Measurements from ENCODE around the gene ATOSB. TPM values are rescaled to one million over a fixed set of nuclear protein-coding genes. Genes with fewer than 3 reads are reported as not detected.
A peak's percentile ranks its signal among the peaks of the same experiment; 100 is the strongest.

Gene ATOSB
- total RNA-seq, 4 donors from 2014 or later = 13.0 to 28.9 (median 24.2) TPM

GRCh38 chr9:35111001-35111933 lies 4.4 kb downstream of the ATOSB start:
- H3K36me3 ChIP-seq = peaks cover 0 to 23% of the 10 kb centered on the region in 2 donors
- H3K27me3 ChIP-seq = no peaks in the 10 kb centered on the region
- DNase-seq (peak; percentile 98 to 99), ATAC-seq (peak; percentile 80 to 83)
- H3K9me3 ChIP-seq = no peaks in the 10 kb centered on the region
- H3K27ac ChIP-seq = peak overlapping the region; percentile 91 to 96 (median 94)
- TF ChIP-seq POLR2A (IDR thresholded peaks at IDR 0.05) = peak; percentile 95
- TF ChIP-seq CTCF (IDR thresholded peaks at IDR 0.05 in 4 of 5, conservative IDR thresholded peaks at IDR 0.05 in 1 of 5) = no peak
- intact Hi-C loops (cut with DNase I; ENCODE audit: low total_unique reads) = loop anchor here (1.0 to 10.0 kb wide), 4 partner anchors 119 to 704 kb away; partner anchors contain the start of genes DNAI1, FAM219A, HINT2 and SPAG8
- peaks cover 26 to 38% of the 10 kb centered on the region in 2 donors for H3K4me1 ChIP-seq
- in situ Hi-C loops (cut with MboI; ENCODE audit: low sequenced_read_pairs in 4 of 4) = loop anchor here in 2 of 4 donors (10.0 to 25.0 kb wide), 2 partner anchors 444 to 451 kb away; a partner anchor contains a TSS
- H3K4me3 ChIP-seq = peak overlapping the region; percentile 75 to 91 (median 86)

GRCh38 chr9:35110327-35110761 lies 5.3 kb downstream of the ATOSB start:
- TF ChIP-seq POLR2A (IDR thresholded peaks at IDR 0.05) (no peak), CTCF (IDR thresholded peaks at IDR 0.05 in 4 of 5, conservative IDR thresholded peaks at IDR 0.05 in 1 of 5) (no peak)
- in situ Hi-C loops (cut with MboI; ENCODE audit: low sequenced_read_pairs in 4 of 4) = loop anchor here in 2 of 4 donors (10.0 to 25.0 kb wide), 2 partner anchors 444 to 452 kb away; a partner anchor contains a TSS
- H3K36me3 ChIP-seq = peaks cover 0 to 32% of the 10 kb centered on the region in 2 donors
- H3K4me3 ChIP-seq = peak overlapping the region; percentile 75 to 91 (median 86)
- peak overlapping the region; percentile 91 to 96 (median 94) for H3K27ac ChIP-seq
- H3K4me1 ChIP-seq = peaks cover 25 to 36% of the 10 kb centered on the region in 2 donors
- ATAC-seq = peak in 1 of 2 donors; percentile 5
- no peaks in the 10 kb centered on the region for H3K9me3 ChIP-seq
- DNase-seq = peak in 1 of 2 donors; percentile 59
- intact Hi-C loops (cut with DNase I; ENCODE audit: low total_unique reads) = loop anchor here (10.0 kb wide), 3 partner anchors 254 to 704 kb away; partner anchors contain the start of genes DNAI1, FAM219A, HINT2 and SPAG8
- no peaks in the 10 kb centered on the region for H3K27me3 ChIP-seq

- no peaks in the 10 kb centered on the region for H3K27me3 ChIP-seq
- no peak overlapping the region for H3K4me3 ChIP-seq
- TF ChIP-seq POLR2A (IDR thresholded peaks at IDR 0.05) = no peak
- no peak for TF ChIP-seq CTCF (IDR thresholded peaks at IDR 0.05 in 4 of 5, conservative IDR thresholded peaks at IDR 0.05 in 1 of 5)
- no peaks in the 10 kb centered on the region for H3K9me3 ChIP-seq
- intact Hi-C loops (cut with DNase I; ENCODE audit: low total_unique reads) = no loop called here
- ATAC-seq (no peak), DNase-seq (no peak)
- no peak overlapping the region for H3K27ac ChIP-seq
- H3K36me3 ChIP-seq = peaks cover 0 to 45% of the 10 kb centered on the region in 2 donors
- in situ Hi-C loops (cut with MboI; ENCODE audit: low sequenced_read_pairs in 4 of 4) = loop anchor here in 1 of 4 donors (25.0 kb wide), 1 partner anchor 453 kb away; a partner anchor contains a TSS
- H3K4me1 ChIP-seq = peaks cover 14 to 25% of the 10 kb centered on the region in 2 donors
Observed at GRCh38 chr9:35108946-35109575, 6.6 kb downstream of the ATOSB start.

- intact Hi-C loops (cut with DNase I; ENCODE audit: low total_unique reads) (no loop called here), in situ Hi-C loops (cut with MboI; ENCODE audit: low sequenced_read_pairs in 4 of 4) (loop anchor here in 1 of 4 donors (25.0 kb wide), 1 partner anchor 454 kb away; a partner anchor contains a TSS)
- DNase-seq (no peak), ATAC-seq (no peak)
- Histone ChIP-seq H3K4me1 (peaks cover 14 to 25% of the 10 kb centered on the region in 2 donors), H3K27me3 (no peaks in the 10 kb centered on the region), H3K36me3 (peaks cover 0 to 45% of the 10 kb centered on the region in 2 donors), H3K4me3 (no peak overlapping the region), H3K9me3 (no peaks in the 10 kb centered on the region), H3K27ac (no peak overlapping the region)
- TF ChIP-seq CTCF (IDR thresholded peaks at IDR 0.05 in 4 of 5, conservative IDR thresholded peaks at IDR 0.05 in 1 of 5) (no peak), POLR2A (IDR thresholded peaks at IDR 0.05) (no peak)
Observed at GRCh38 chr9:35108461-35108860, 7.2 kb downstream of the ATOSB start.

All from gastrocnemius medialis (tissue), 4 donors.